ENCODE results near the gene DEPDC1B. TPM values are rescaled to one million over a fixed set of nuclear protein-coding genes. Genes with fewer than 3 reads are reported as not detected.

DEPDC1B gene
- total and polyA plus RNA-seq, 2 of the 8 experiments (the other 6 are each of a cell fraction or from before 2014, with no cell fraction given), result 30.8 to 67.4 TPM

DNA sequence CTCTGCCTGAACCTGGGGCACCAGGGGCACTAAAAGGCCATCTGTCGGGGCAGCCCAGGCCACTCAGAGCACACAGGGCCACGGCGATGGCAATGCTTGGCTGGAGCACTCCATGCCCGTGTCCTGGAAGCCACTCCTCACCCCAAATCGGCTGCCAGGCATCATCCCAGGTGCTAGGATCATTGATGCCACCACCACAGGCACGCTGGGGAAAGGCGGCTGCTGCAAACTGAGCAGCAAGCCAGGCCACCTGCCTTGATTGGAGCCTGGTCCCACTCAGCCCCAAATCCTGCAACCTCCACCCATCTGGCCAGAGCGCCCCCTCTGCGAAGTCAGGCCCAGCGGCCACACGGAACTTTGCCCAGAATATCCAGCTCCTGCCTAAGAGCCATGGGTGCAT, 67.8 kb downstream of the DEPDC1B start:
- ChIA-PET POLR2A (ENCODE audit: partially characterized antibody) (no interaction called here), CTCF (ENCODE audit: partially characterized antibody) (interaction anchor here (1.1 to 1.7 kb wide), 2 partner anchors 17 to 27 kb away, joined by 3 to 5 read pairs; no protein-coding TSS in a partner anchor)
- Histone ChIP-seq H2AFZ (ENCODE audit: low read length) (no peak overlapping the region), H3K4me2 (ENCODE audit: insufficient read depth in 1 of 2, low read depth in 2 of 2, low read length in 2 of 2) (no peak overlapping the region), H2BK20ac (ENCODE audit: low read length) (no peak overlapping the region), H3K4me3 (ENCODE audit: extremely low read depth in 1 of 4, insufficient read depth in 2 of 4, low read depth in 3 of 4, low read length in 4 of 4) (no peak overlapping the region), H3K36me3 (ENCODE audit: control insufficient read depth in 2 of 4, insufficient read depth in 4 of 4, low read length in 3 of 4) (peaks cover 0 to 27% (median 8%) of the 10 kb centered on the region in 4 experiments; a peak in 7 of 8 replicates), H3K9ac (replicated peaks in 1 of 4; ENCODE audit: extremely low read depth in 1 of 4, low read depth in 3 of 4, low read length in 3 of 4) (no peak overlapping the region), H3K23ac (ENCODE audit: insufficient read length) (no peak overlapping the region), H3K14ac (ENCODE audit: insufficient read length) (no peak overlapping the region), H4K5ac (ENCODE audit: insufficient read length, low read depth, low read length) (no peak overlapping the region), H3K79me2 (ENCODE audit: control insufficient read depth in 1 of 2, insufficient read depth in 2 of 2, low read length in 2 of 2) (no peaks in the 10 kb centered on the region), H2BK15ac (ENCODE audit: low read length) (no peak overlapping the region), H2AK5ac (ENCODE audit: low read depth, low read length) (no peak overlapping the region), H2BK5ac (ENCODE audit: low read depth, low read length) (no peak overlapping the region), H3K79me1 (ENCODE audit: low read depth, low read length) (no peaks in the 10 kb centered on the region), H3K4me1 (replicated peaks in 1 of 4; ENCODE audit: control insufficient read depth in 3 of 4, insufficient read depth in 4 of 4, low read length in 3 of 4) (no peaks in the 10 kb centered on the region), H3K56ac (replicated peaks; ENCODE audit: insufficient read length, low read depth, low read length) (no peak overlapping the region), H4K91ac (replicated peaks; ENCODE audit: insufficient read length, low read length) (no peak overlapping the region), H3K27ac (ENCODE audit: low read depth, low read length) (no peak overlapping the region), H4K8ac (ENCODE audit: extremely low read depth, insufficient read depth, low read length) (no peak overlapping the region), H3K9me3 (ENCODE audit: insufficient read depth in 2 of 2, low read depth in 1 of 2, low read length in 1 of 2) (no peaks in the 10 kb centered on the region), H3K4ac (replicated peaks; ENCODE audit: insufficient read length, low read depth, low read length) (no peak overlapping the region), H3K27me3 (replicated peaks in 1 of 4; ENCODE audit: control insufficient read depth in 3 of 4, extremely low read depth in 1 of 4, insufficient read depth in 3 of 4, low read length in 3 of 4) (no peaks in the 10 kb centered on the region), H2BK120ac (replicated peaks; ENCODE audit: low read depth, low read length) (no peak overlapping the region), H4K20me1 (replicated peaks in 1 of 2; ENCODE audit: control insufficient read depth in 1 of 2, insufficient read depth in 2 of 2, low read length in 2 of 2) (no peaks in the 10 kb centered on the region), H2BK12ac (ENCODE audit: low read depth, low read length) (no peak overlapping the region), H3K23me2 (ENCODE audit: low read depth, low read length) (no peaks in the 10 kb centered on the region), H3K18ac (ENCODE audit: extremely low read depth, low read length) (no peak overlapping the region)
- no peak for TF ChIP-seq CREB1 (IDR thresholded peaks at IDR 0.05)
- no peak for TF ChIP-seq TAF1 (IDR thresholded peaks at IDR 0.05; ENCODE audit: low read depth, low read length)
- no peak for TF ChIP-seq BRCA1 (IDR thresholded peaks at IDR 0.05; ENCODE audit: low read depth, low read length)
- TF ChIP-seq EZH2 (IDR thresholded peaks at IDR 0.05; ENCODE audit: low read depth, low read length, severe bottlenecking), result no peak
- TF ChIP-seq RFX5 (IDR thresholded peaks at IDR 0.05; ENCODE audit: borderline replicate concordance, low read depth, low read length), result no peak
- no peak for TF ChIP-seq BCL11A (IDR thresholded peaks at IDR 0.05; ENCODE audit: low read depth in 2 of 2, low read length in 2 of 2)
- no peak for TF ChIP-seq MAFK (IDR thresholded peaks at IDR 0.05; ENCODE audit: low read depth, low read length)
- TF ChIP-seq JUN (IDR thresholded peaks at IDR 0.05; ENCODE audit: low read depth, low read length), result no peak
- no peak for TF ChIP-seq TAF7 (optimal IDR thresholded peaks at IDR 0.05; ENCODE audit: borderline replicate concordance, low read depth, low read length)
- no peak for TF ChIP-seq HDAC2 (IDR thresholded peaks at IDR 0.05; ENCODE audit: borderline replicate concordance in 1 of 2, low read depth in 2 of 2, low read length in 2 of 2)
- no peak for TF ChIP-seq EP300 (IDR thresholded peaks at IDR 0.05; ENCODE audit: borderline replicate concordance in 1 of 2, low read depth in 2 of 2, low read length in 2 of 2)
- no peak for FAIRE-seq
- DNase-seq (ENCODE audit: low read depth in 1 of 2, low spot score in 2 of 2), result no peak
- 94% methylated on average over 11 of the region's 11 CpGs; no CpG with 5 or more reads in 1 of the 2 experiments for WGBS, 2 experiments (ENCODE audit: extremely low coverage in 1 of 2, insufficient coverage in 1 of 2, insufficient read length in 1 of 2, insufficient replicate concordance in 2 of 2, low coverage in 1 of 2, low lambda C conversion rate in 2 of 2, missing lambda C conversion rate in 1 of 2)

Measured in H1 (cell line).